Liver (tissue), 9 donors: ENCODE results near the gene PARD6G. TPM values are rescaled to one million over a fixed set of nuclear protein-coding genes. Genes with fewer than 3 reads are reported as not detected.

ENCODE experiments used
- DNase-seq: peaks from one replicate; pipeline ENCODE4 v3.0.0-alpha.2; 2017; ENCODE audit warnings: low spot score
- H3K27ac ChIP-seq, 2 donors: one replicate each; pipeline ENCODE4 v1.7.0; 2013; ENCODE audit warnings: inconsistent platforms in 2 of 2, low read length in 2 of 2, control low read depth in 1 of 2, low read depth in 1 of 2, mild to moderate bottlenecking in 1 of 2
- H3K27me3 ChIP-seq, 4 donors: one replicate each; pipeline versions ENCODE4 v1.6.1 to v1.7.0; 2013; ENCODE audit warnings: low read length in 3 of 4, inconsistent platforms in 1 of 4, mild to moderate bottlenecking in 1 of 4, moderate library complexity in 1 of 4; ENCODE audit not compliant: control insufficient read depth in 4 of 4, insufficient read depth in 4 of 4
- H3K36me3 ChIP-seq, 4 donors: one replicate each; pipeline versions ENCODE4 v1.6.1 to v1.7.0; 2013; ENCODE audit warnings: low read length in 3 of 4, mild to moderate bottlenecking in 3 of 4, low read depth in 1 of 4, moderate library complexity in 1 of 4; ENCODE audit not compliant: control insufficient read depth in 4 of 4, insufficient read depth in 3 of 4
- H3K4me1 ChIP-seq, 4 donors: one replicate each; pipeline versions ENCODE4 v1.6.1 to v1.7.0; 2013; ENCODE audit warnings: low read length in 3 of 4, mild to moderate bottlenecking in 3 of 4, moderate library complexity in 1 of 4; ENCODE audit not compliant: control insufficient read depth in 4 of 4, insufficient read depth in 4 of 4
- H3K4me3 ChIP-seq, 3 donors: one replicate each; pipeline versions ENCODE4 v1.6.1 to v1.7.0; 2013; ENCODE audit warnings: low read length in 3 of 3, control low read depth in 1 of 3, low read depth in 1 of 3, mild to moderate bottlenecking in 1 of 3
- H3K9ac ChIP-seq, 2 donors: one replicate each; pipeline ENCODE4 v1.7.0; 2013; ENCODE audit warnings: low read length in 2 of 2, mild to moderate bottlenecking in 2 of 2, moderate library complexity in 2 of 2, control low read depth in 1 of 2, low read depth in 1 of 2
- H3K9me3 ChIP-seq, 4 donors: one replicate each; pipeline versions ENCODE4 v1.6.1 to v1.7.0; 2013; ENCODE audit warnings: low read length in 3 of 4; ENCODE audit not compliant: control insufficient read depth in 4 of 4
- ATF3 ChIP-seq: IDR thresholded peaks from 2 replicates; pipeline ENCODE4 v1.6.1; 2016; ENCODE audit warnings: antibody characterized with exemption
- EGR1 ChIP-seq, 2 donors: IDR thresholded peaks; 2 replicates each; pipeline ENCODE4 v1.6.1; 2016 to 2018; ENCODE audit warnings: antibody characterized with exemption in 2 of 2, low read depth in 2 of 2
- FOXA2 ChIP-seq: IDR thresholded peaks from 2 replicates; pipeline ENCODE4 v1.6.1; 2016; ENCODE audit warnings: antibody characterized with exemption
- GABPA ChIP-seq, 2 donors: IDR thresholded peaks in 1 of 2; conservative IDR thresholded peaks in 1 of 2; 2 replicates each; pipeline ENCODE4 v1.6.1; 2016; ENCODE audit warnings: antibody characterized with exemption in 2 of 2, mild to moderate bottlenecking in 1 of 2, moderate library complexity in 1 of 2
- HNF4A ChIP-seq, 2 donors: conservative IDR thresholded peaks; 2 replicates each; pipeline ENCODE4 v1.6.1; 2016; ENCODE audit warnings: antibody characterized with exemption in 2 of 2, mild to moderate bottlenecking in 2 of 2
- HNF4G ChIP-seq: IDR thresholded peaks from 2 replicates; pipeline ENCODE4 v1.6.1; 2016; ENCODE audit warnings: antibody characterized with exemption
- MAX ChIP-seq: IDR thresholded peaks from 2 replicates; pipeline ENCODE4 v1.6.1; 2016; ENCODE audit warnings: antibody characterized with exemption
- NR2F2 ChIP-seq: IDR thresholded peaks from 2 replicates; pipeline ENCODE4 v1.6.1; 2016; ENCODE audit warnings: antibody characterized with exemption
- RAD21 ChIP-seq, 2 donors: IDR thresholded peaks; 2 replicates each; pipeline ENCODE4 v1.6.1; 2016; ENCODE audit warnings: antibody characterized with exemption in 2 of 2, mild to moderate bottlenecking in 2 of 2
- REST ChIP-seq: IDR thresholded peaks from 2 replicates; pipeline ENCODE4 v1.6.1; 2016; ENCODE audit warnings: antibody characterized with exemption, mild to moderate bottlenecking
- RXRA ChIP-seq, 2 donors: IDR thresholded peaks; 2 replicates each; pipeline ENCODE4 v1.6.1; 2017 to 2018; ENCODE audit warnings: antibody characterized with exemption in 2 of 2, mild to moderate bottlenecking in 1 of 2
- SP1 ChIP-seq: IDR thresholded peaks from 2 replicates; pipeline ENCODE4 v1.6.1; 2018; ENCODE audit warnings: antibody characterized with exemption, mild to moderate bottlenecking
- TAF1 ChIP-seq: conservative IDR thresholded peaks from 2 replicates; pipeline ENCODE4 v1.6.1; 2016; ENCODE audit warnings: antibody characterized with exemption, mild to moderate bottlenecking
- YY1 ChIP-seq: IDR thresholded peaks from 2 replicates; pipeline ENCODE4 v1.6.1; 2016; ENCODE audit warnings: antibody characterized with exemption, mild to moderate bottlenecking
- ZBTB33 ChIP-seq: IDR thresholded peaks from 2 replicates; pipeline ENCODE4 v1.6.1; 2016; ENCODE audit warnings: antibody characterized with exemption
- WGBS: extraction: QIAGEN DNeasy Blood & Tissue Kit; methylation state at CpG from one replicate; pipeline ENCODE4 v1.1.7; 2013; 5-methylcytosine and 5-hydroxymethylcytosine counted together
- polyA plus RNA-seq, 2 donors: library from polyadenylated mRNA; stranded (reverse) in 1 of 2; unstranded in 1 of 2; fragments of 200-250 nt in 1 of 2; fragments of >200 nt in 1 of 2; fragmentation: Nextera tagmentation in 1 of 2; extraction: Ambion mirVana in 1 of 2; gene quantifications; one replicate each; pipeline versions ENCODE4 v1.2.1 to v1.2.3, GENCODE V29; 2013 to 2015
- total RNA-seq, 2 donors: library from RNA; depleted of rRNA; stranded (reverse); fragments of >200 nt; gene quantifications; one replicate each; pipeline ENCODE4 v1.2.3, GENCODE V29; 2014
- donor health status: healthy.
- donor health status: healthy.
- donor health status: healthy.
- donor health status: healthy.
- donor health status: healthy.

Gene PARD6G
- total and polyA plus RNA-seq, 4 donors, result 0.96 to 2.4 (median 1.8) TPM

- TF ChIP-seq MAX (no peak), NR2F2 (no peak)
Observed at GRCh38 chr18:80149667-80150066, 97.6 kb downstream of the PARD6G start (continued).

- Histone ChIP-seq H3K4me3 (peak overlapping the region; percentile 50 to 66 (median 61)), H3K27me3 (no peaks in the 10 kb centered on the region), H3K27ac (peak overlapping the region; percentile 26 to 61), H3K9me3 (no peaks in the 10 kb centered on the region), H3K36me3 (no peaks in the 10 kb centered on the region), H3K4me1 (peaks cover 0 to 27% (median 18%) of the 10 kb centered on the region in 4 donors), H3K9ac (peak overlapping the region in 1 of 2 donors; percentile 30)
- DNase-seq, result no peak
- TF ChIP-seq ZBTB33 (no peak), EGR1 (IDR thresholded peaks at IDR 0.05; ENCODE audit: low read depth in 2 of 2) (no peak), RXRA (IDR thresholded peaks at IDR 0.05) (no peak), HNF4A (conservative IDR thresholded peaks at IDR 0.05) (no peak), REST (no peak), ATF3 (no peak), GABPA (IDR thresholded peaks at IDR 0.05 in 1 of 2, conservative IDR thresholded peaks at IDR 0.05 in 1 of 2) (no peak), HNF4G (no peak), NR2F2 (no peak), RAD21 (IDR thresholded peaks at IDR 0.05) (no peak), TAF1 (no peak), SP1 (no peak), YY1 (no peak), FOXA2 (no peak)
- 56% methylated on average over 34 of the region's 34 CpGs for WGBS
Observed at GRCh38 chr18:80148326-80149199, 98.8 kb downstream of the PARD6G start.
